Fibroblast of skin of scalp (primary cell): ENCODE data around the gene STRADA.
"Not testable (repeated sequence)": the region's sequence is repeated elsewhere in the genome, so short reads cannot be mapped to it uniquely, and the experiment has no call there.

ENCODE experiments used
- DNase-seq: peaks from one replicate; pipeline ENCODE4 v3.0.0-alpha.2; 2013

Gene STRADA

GRCh38 chr17:63753215-63753614 is 11.6 kb upstream of the STRADA start:
- DNase-seq, result no peak

DNA sequence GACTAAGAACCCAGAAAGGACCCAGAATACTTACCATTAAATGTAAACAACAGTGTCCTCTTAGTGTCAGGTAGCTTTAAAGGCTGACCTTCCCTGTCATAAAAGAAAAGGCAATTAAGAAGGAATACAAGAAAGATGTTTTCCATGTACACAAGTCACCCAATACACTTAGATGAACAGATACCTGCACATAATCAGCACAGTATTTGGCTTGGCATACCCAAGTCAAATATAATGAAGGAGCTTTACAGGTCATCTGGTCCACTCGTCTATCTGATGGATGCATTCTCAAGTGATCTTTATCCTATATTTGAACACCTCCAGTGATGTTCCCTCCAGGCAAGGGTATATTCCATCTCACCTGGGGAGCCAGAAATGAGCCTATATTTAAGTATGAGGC is 11.1 kb upstream of the STRADA start:
- DNase-seq, result no peak

DNA sequence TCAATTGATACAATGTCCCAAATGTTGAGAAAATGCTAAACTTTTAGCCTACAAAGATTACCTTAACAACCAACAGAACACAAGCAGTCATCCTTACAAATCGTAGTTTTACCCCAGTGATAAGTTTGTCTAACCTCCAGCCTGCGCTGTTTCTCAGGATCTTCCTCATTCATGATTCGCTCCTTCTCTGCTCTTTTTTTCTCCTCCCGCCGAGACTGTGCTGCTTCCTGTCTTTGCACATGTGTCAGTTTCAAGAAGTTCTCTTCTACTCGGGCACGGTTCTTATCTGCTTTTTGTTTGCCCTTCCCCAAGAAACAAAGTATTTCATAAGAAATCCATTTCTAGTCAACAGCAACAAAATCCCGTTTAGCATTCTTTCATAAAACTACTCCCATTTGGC is 10.2 kb upstream of the STRADA start:
- no peak for DNase-seq

GRCh38 chr17:63741143-63741407 is 524 bp downstream of the STRADA start:
- DNase-seq, result no peak

- DNase-seq, result no peak
These were observed 996 bp downstream of the STRADA start for GRCh38 chr17:63740464-63741142.

- DNase-seq, result no peak
These were observed 5.9 kb downstream of the STRADA start for GRCh38 chr17:63735691-63736090.

- DNase-seq, result no peak
These were observed 19.2 kb downstream of the STRADA start for GRCh38 chr17:63722403-63722802.

DNA sequence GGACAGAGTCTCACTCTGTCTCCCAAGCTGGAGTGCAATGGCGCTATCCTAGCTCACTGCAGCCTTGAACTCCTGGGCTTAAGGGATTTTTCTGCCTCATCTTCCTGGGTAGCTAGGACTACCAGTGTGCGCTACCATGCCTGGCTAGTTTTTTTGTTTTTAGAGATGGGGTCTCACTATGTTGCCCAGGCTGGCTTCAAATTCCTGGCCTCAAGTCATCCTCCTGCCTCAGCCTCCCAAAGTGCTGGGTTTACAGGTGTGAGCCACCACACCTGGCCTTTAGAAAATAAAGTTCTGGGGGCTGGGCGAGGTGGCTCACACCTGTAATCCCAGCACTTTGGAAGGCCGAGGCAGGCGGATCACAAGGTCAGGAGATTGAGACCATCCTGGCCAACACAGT is 21.4 kb downstream of the STRADA start:
- not testable (repeated sequence) for DNase-seq

DNA sequence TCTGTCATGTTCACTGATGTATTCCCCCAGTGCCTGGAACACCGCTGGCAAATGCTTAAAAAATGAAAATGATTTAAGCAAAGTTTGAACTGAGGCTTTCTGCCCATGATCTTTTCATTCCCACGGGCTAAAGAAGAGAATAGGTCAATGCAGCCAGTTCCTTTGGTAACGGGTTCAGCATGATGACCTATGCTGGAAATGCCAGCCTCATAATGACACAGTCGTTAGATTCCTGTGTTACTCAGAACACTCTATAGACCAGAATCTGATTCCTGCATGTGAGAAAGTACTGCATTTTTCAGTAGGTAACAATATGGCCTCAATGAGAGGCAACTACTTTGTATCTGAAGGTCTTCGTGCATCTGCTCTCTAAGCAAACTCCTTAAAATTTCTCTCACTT is 22.6 kb downstream of the STRADA start:
- no peak for DNase-seq

DNA sequence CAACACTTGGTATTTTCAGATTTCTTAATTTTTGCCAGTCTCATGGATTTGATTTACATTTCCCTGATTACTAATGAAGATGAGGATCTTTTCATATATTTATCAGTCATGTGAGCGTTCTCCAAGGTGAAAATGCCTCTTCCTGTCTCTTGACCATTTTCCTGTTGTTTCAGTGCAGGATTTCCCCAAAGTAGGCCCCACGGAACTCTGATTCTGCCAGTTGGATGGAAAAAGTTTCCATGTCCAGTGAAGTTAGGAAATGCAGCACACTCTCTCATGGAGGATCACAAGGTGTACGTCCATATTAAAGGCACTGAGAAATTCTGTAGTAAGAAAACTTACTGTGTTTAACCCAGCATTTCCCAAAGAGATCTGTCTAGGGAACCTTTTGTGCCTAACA is 25.2 kb downstream of the STRADA start:
- no peak for DNase-seq

DNA sequence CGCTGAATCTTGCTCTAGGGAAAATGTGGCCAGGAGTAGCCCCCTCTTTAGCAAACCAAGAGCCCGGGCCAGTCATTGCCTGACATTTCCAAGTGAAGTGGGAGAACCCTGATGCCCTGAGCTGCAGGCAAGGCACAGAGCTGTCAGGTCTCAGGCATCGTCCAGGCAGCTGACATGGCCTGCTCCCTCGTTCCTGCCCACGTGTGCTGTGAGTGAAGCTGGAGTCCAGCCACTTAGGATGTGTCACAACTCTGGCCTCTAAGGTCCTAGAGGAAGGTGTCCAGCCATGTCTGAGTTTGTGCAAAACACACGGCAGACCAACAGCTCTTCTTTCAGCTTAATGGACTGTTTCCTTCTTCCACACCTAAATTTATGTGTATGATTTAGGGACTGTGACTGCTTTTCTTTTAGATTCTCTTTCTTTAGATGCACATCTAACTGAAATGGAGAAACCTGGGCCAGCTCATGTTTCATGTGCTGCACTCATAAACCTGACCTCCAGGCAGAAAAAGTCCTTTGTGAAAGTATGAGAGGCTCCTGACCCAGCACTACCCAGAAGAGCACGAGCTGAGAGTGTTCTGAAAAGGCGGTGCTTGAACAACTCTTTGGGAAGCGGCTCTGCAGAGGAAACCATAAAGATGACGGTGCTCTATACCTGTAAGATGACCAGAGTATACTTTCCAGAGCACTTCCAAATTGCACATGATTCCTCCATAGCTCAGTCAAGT is 26.9 kb downstream of the STRADA start:
- DNase-seq, result no peak

- DNase-seq, result no peak
These were observed 32.5 kb downstream of the STRADA start for GRCh38 chr17:63709110-63709509.

DNA sequence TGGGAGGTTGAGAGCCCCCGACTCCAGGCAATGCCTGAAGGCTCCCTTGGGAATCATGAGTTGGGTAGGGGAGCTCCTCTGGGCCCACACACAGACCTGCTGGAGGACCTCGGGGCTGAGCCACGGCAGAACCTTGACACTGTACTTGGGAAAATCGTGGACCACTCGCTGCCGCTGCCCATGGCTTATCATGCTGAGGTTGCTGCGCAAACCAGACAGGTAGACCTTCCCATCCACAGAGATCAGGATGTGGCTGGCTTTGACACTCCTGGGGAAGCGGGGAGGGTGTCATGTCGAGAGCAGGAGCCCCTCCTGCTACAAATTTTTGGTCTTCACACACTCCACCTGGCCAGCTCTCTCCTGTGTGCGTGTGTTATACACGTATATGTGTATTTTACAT is 34.4 kb downstream of the STRADA start:
- DNase-seq, result no peak

DNA sequence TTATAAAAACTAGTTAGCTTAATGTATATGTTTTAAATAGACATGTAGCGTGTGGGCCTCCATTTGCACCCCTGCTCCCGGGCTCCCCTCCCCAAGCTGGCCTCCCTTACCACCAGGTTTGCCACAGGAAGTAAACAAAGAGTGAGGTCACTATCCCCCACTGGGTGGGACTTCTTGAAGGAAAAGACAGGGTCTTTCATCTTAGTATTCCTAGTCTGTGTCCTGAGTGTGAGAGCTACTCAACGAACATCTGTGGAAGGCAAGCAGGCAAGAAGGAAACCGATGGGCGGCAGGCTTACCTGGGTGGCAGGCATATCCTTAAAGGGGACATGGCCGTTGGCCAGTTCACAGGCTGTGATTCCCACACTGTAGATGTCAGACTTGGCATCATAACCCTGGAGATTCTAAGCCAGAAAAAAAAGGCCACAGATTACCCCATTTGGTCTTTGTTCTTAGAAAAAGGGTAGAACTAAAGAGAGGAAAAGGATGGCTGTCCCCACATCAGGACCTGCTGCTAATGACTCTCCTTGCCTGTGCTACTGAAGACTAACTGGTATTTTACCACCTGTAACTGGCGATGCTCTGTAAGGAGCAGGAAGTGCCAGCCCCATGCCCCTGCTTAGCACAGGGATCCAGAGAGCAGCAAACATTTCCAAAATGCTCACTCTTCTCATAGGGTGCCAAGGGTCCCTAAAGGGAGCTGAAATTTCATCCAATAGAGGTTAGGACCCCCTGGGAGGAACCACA is 35.1 kb downstream of the STRADA start:
- DNase-seq, result no peak

DNA sequence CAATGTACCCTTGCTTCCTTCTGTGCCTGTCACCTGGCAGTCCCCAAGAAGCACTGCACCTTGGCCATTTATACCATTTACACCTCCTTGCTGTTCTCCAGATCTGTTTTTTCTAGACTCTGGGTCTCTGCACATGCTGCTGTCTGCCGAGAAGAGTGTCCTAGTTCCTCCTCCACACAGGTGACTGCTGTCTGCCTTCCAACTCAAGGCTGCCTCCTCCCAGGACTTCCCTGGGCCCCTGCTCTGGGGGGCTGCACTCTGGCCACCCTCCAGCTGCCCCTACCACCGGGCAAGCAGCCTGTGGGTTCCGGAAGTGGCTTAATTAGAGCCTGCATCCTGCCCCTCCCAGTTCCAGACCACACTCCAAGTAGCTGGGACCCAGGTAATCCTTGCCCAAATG is 35.9 kb downstream of the STRADA start:
- no peak for DNase-seq

DNA sequence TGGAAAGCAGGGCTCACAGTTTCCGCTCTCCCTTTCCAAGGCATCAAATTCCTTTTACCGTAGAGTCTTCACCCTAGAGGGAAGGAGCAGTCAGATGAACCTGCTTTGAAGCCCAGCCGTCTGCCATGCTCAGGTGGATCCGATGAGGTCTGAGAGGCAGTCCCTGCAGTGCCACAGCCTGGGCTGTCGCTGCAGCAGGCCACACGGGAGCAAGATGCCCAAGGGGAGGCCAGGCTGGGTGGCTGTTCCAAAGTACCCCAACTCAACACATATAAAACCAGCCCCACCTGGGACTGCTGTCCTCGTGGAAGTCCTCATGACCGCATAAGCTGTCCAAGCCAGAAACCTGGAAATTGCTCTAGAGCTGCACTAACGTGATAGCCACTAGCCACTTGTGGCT is 36.8 kb downstream of the STRADA start:
- no peak for DNase-seq

DNA sequence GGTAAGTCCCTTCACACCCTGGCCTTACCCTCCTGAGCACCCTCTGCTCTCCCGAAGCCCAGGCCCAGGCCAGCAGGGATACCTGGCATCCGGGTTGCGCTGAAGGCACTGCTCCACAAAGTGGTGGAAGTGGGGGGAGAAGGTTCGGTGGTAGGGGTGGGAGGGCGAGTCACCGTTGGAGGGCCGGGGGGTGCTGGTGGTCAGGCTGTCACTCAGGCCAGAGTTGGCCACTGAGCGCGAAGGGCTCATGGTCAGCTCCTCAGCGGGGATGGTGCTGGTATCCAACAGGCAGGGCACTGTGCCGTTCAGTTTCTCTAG is 37.4 kb downstream of the STRADA start:
- DNase-seq, result no peak

DNA sequence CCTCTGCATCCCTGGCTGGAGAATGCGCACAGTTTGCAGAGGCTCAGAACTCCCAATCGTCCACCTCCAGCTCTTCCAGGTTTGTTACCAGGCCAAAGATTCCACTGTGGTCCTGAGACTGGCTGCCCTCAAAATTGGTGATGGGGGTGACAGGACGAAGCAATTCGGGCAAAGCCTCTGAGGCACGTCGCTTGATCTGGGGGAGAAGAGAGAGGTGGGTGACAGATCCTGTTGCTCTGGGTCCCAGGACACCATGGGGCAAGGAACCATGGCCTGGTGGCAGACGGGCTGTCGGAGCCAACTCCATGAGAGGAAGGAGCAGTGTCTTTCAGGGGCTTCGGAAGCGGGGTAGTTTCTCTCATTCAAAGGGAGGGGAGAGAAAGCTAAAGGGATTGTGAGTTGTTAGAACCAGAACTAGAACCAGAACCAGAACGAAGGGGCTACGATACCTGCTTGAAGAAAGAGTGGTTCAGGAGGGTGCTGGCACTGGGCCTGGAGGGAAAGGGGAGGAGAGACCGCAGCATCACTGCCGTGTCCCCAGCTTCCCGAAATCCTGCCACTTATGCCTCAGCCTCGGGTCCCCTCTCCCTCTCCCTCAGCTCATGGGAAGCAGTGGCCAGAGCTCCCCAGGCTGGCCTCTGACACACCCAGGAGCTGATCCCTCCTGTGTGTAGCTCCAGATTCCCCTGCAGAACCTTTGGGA is 37.9 kb downstream of the STRADA start:
- no peak for DNase-seq

GRCh38 chr17:63703029-63703428 is 38.6 kb downstream of the STRADA start:
- DNase-seq, result no peak

DNA sequence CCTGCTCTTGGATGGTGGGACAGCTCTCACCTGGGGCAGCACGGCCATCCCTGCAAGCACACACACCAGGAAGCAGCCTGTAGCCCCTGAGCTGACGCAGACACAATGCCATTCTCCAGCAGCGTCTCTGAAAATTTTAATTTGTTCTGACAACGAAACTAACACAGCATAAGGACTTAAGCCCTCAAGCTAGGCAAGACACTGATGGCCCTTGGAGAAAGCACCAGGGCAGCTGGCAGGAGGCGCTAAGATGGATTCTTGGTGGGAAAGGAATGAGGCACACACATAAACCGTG is 38.9 kb downstream of the STRADA start:
- DNase-seq, result no peak

GRCh38 chr17:63701868-63702720 is 39.5 kb downstream of the STRADA start:
- DNase-seq, result no peak

DNA sequence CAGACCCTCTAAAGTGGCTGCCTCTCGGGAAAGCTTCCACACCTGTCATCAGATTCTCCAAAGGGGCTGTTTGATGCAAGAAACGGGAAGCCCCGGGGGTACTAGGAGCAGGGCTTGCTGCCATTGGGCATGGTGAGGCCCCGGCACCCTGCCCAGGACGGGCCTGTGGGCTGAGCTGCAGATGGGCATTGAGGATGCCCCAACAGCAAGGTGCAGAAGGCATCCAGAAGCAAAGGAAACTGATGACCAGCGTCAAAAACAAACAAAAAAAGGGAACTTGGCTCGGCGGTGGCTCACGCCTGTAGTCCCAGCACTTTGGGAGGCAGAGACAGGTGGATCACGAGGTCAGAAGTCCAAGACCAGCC is 40.2 kb downstream of the STRADA start:
- no peak for DNase-seq
